ENCODE measurements around the gene MYO1E. TPM values are rescaled to one million over a fixed set of nuclear protein-coding genes. Genes with fewer than 3 reads are reported as not detected.
A peak's percentile ranks its signal among the peaks of the same experiment; 100 is the strongest.

MYO1E gene
- total RNA-seq, 1 experiment from 2014 or later = 68.8 TPM

GRCh38 chr15:59160880-59161593 lies 211.6 kb downstream of the MYO1E start:
- Histone ChIP-seq H3K27me3 (ENCODE audit: low read length) (no peaks in the 10 kb centered on the region), H4K20me1 (ENCODE audit: low read length) (no peaks in the 10 kb centered on the region), H3K36me3 (ENCODE audit: low read depth, low read length) (peaks cover 35% of the 10 kb centered on the region), H3K4me1 (ENCODE audit: insufficient read depth, low read length) (no peaks in the 10 kb centered on the region), H3K79me2 (ENCODE audit: low read length) (no peaks in the 10 kb centered on the region), H3K9ac (ENCODE audit: low read length) (no peak overlapping the region), H3F3A (ENCODE audit: low read length, unreplicated experiment) (no peaks in the 10 kb centered on the region), H2AFZ (ENCODE audit: low read length) (no peak overlapping the region), H3K9me3 (ENCODE audit: low read length) (no peaks in the 10 kb centered on the region), H3K4me2 (ENCODE audit: low read length) (no peak overlapping the region), H3K4me3 (ENCODE audit: low read length) (no peak overlapping the region), H3K9me2 (replicated peaks; ENCODE audit: low read length) (no peaks in the 10 kb centered on the region), H3K27ac (ENCODE audit: low read length) (no peak overlapping the region)
- CTCF ChIA-PET = no interaction called here
- no peak for TF ChIP-seq EZH2 (IDR thresholded peaks at IDR 0.05; ENCODE audit: low read length, unreplicated experiment)
- peak; percentile 69 for TF ChIP-seq CTCF (conservative IDR thresholded peaks at IDR 0.05; ENCODE audit: low read depth, low read length)
- peak; percentile 63 for ATAC-seq
- no TSS peak for BruUV-seq (replicated peaks)
- peak; percentile 49 for DNase-seq
- intact Hi-C loops (cut with micrococcal nuclease) = no loop called here
- POLR2A ChIA-PET (ENCODE audit: unreplicated experiment) = no interaction called here

GRCh38 chr15:59159210-59159609 lies 213.5 kb downstream of the MYO1E start:
- Histone ChIP-seq H3K79me2 (ENCODE audit: low read length) (no peaks in the 10 kb centered on the region), H3K27me3 (ENCODE audit: low read length) (no peaks in the 10 kb centered on the region), H3K4me1 (ENCODE audit: insufficient read depth, low read length) (no peaks in the 10 kb centered on the region), H2AFZ (ENCODE audit: low read length) (no peak overlapping the region), H3K27ac (ENCODE audit: low read length) (no peak overlapping the region), H3K9ac (ENCODE audit: low read length) (no peak overlapping the region), H3K36me3 (ENCODE audit: low read depth, low read length) (peaks cover 29% of the 10 kb centered on the region), H3K4me2 (ENCODE audit: low read length) (no peak overlapping the region), H3K4me3 (ENCODE audit: low read length) (no peak overlapping the region), H4K20me1 (ENCODE audit: low read length) (no peaks in the 10 kb centered on the region), H3K9me3 (ENCODE audit: low read length) (no peaks in the 10 kb centered on the region), H3K9me2 (replicated peaks; ENCODE audit: low read length) (no peaks in the 10 kb centered on the region), H3F3A (ENCODE audit: low read length, unreplicated experiment) (no peaks in the 10 kb centered on the region)
- BruUV-seq (replicated peaks) = no TSS peak
- ChIA-PET POLR2A (ENCODE audit: unreplicated experiment) (no interaction called here), CTCF (no interaction called here)
- intact Hi-C loops (cut with micrococcal nuclease) = no loop called here
- no peak for DNase-seq
- no peak for TF ChIP-seq CTCF (conservative IDR thresholded peaks at IDR 0.05; ENCODE audit: low read depth, low read length)
- no peak for TF ChIP-seq EZH2phosphoT487 (IDR thresholded peaks at IDR 0.05; ENCODE audit: borderline replicate concordance, low read length)
- no peak for TF ChIP-seq EZH2 (IDR thresholded peaks at IDR 0.05; ENCODE audit: low read length, unreplicated experiment)
- no peak for ATAC-seq

GRCh38 chr15:59158701-59159034 lies 214.0 kb downstream of the MYO1E start:
- intact Hi-C loops (cut with micrococcal nuclease) = no loop called here
- Histone ChIP-seq H3F3A (ENCODE audit: low read length, unreplicated experiment) (no peaks in the 10 kb centered on the region), H3K4me1 (ENCODE audit: insufficient read depth, low read length) (no peaks in the 10 kb centered on the region), H2AFZ (ENCODE audit: low read length) (no peak overlapping the region), H3K9ac (ENCODE audit: low read length) (no peak overlapping the region), H3K79me2 (ENCODE audit: low read length) (no peaks in the 10 kb centered on the region), H3K27ac (ENCODE audit: low read length) (no peak overlapping the region), H3K4me2 (ENCODE audit: low read length) (no peak overlapping the region), H3K27me3 (ENCODE audit: low read length) (no peaks in the 10 kb centered on the region), H3K36me3 (ENCODE audit: low read depth, low read length) (peaks cover 29% of the 10 kb centered on the region), H3K4me3 (ENCODE audit: low read length) (no peak overlapping the region), H3K9me2 (replicated peaks; ENCODE audit: low read length) (no peaks in the 10 kb centered on the region), H4K20me1 (ENCODE audit: low read length) (no peaks in the 10 kb centered on the region), H3K9me3 (ENCODE audit: low read length) (no peaks in the 10 kb centered on the region)
- ChIA-PET CTCF (no interaction called here), POLR2A (ENCODE audit: unreplicated experiment) (no interaction called here)
- DNase-seq (no peak), ATAC-seq (no peak)
- no peak for TF ChIP-seq CTCF (conservative IDR thresholded peaks at IDR 0.05; ENCODE audit: low read depth, low read length)
- TF ChIP-seq EZH2 (IDR thresholded peaks at IDR 0.05; ENCODE audit: low read length, unreplicated experiment) = no peak
- TF ChIP-seq EZH2phosphoT487 (IDR thresholded peaks at IDR 0.05; ENCODE audit: borderline replicate concordance, low read length) = no peak
- no TSS peak for BruUV-seq (replicated peaks)
